ENCODE data around the gene OSBPL9.

The OSBPL9 gene

GRCh38 chr1:51634618-51635017, 17.7 kb downstream of the OSBPL9 start:
- no peak for DNase-seq (ENCODE audit: extremely low read depth, insufficient read length)
- no peak for TF ChIP-seq CTCF (IDR thresholded peaks at IDR 0.05; ENCODE audit: insufficient read depth, low read length, poor library complexity, severe bottlenecking)

DNA sequence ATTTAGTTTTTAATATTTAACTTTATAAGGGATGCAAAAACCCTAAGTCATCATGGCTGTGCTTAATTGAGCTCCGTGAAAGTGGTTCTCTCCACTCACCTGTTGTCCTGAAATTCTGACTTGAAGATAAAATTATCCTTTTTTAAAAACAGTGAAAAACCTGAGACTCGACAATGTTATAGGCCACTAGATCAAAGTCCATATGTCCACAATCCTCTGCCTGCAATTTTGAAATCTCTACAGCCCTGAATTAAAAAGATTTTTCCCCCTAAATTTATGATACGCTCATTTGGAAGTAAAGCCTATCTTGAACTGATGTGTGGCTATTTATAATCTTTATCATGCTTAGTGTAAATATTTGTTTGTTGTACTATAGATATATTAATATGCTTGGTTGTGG, 18.7 kb downstream of the OSBPL9 start:
- no peak for TF ChIP-seq CTCF (IDR thresholded peaks at IDR 0.05; ENCODE audit: insufficient read depth, low read length, poor library complexity, severe bottlenecking)
- H3K4me3 ChIP-seq (replicated peaks; ENCODE audit: low read depth, low read length) = no peak overlapping the region
- no peak for DNase-seq (ENCODE audit: extremely low read depth, insufficient read length)
- no peaks in the 10 kb centered on the region for H3K36me3 ChIP-seq (ENCODE audit: control insufficient read depth, insufficient read depth, low read length)
- no peaks in the 10 kb centered on the region for H3K27me3 ChIP-seq (replicated peaks; ENCODE audit: control insufficient read depth, insufficient read depth, low read length)

More at GRCh38 chr1:51634618-51635017, 17.7 kb downstream of the OSBPL9 start:
- Histone ChIP-seq H3K27me3 (replicated peaks; ENCODE audit: control insufficient read depth, insufficient read depth, low read length) (no peaks in the 10 kb centered on the region), H3K36me3 (ENCODE audit: control insufficient read depth, insufficient read depth, low read length) (no peaks in the 10 kb centered on the region), H3K4me3 (replicated peaks; ENCODE audit: low read depth, low read length) (no peak overlapping the region)

GRCh38 chr1:51636191-51636590, 19.3 kb downstream of the OSBPL9 start:
- DNase-seq (ENCODE audit: extremely low read depth, insufficient read length) = no peak
- TF ChIP-seq CTCF (IDR thresholded peaks at IDR 0.05; ENCODE audit: insufficient read depth, low read length, poor library complexity, severe bottlenecking) = no peak
- Histone ChIP-seq H3K27me3 (replicated peaks; ENCODE audit: control insufficient read depth, insufficient read depth, low read length) (no peaks in the 10 kb centered on the region), H3K4me3 (replicated peaks; ENCODE audit: low read depth, low read length) (no peak overlapping the region), H3K36me3 (ENCODE audit: control insufficient read depth, insufficient read depth, low read length) (no peaks in the 10 kb centered on the region)

DNA sequence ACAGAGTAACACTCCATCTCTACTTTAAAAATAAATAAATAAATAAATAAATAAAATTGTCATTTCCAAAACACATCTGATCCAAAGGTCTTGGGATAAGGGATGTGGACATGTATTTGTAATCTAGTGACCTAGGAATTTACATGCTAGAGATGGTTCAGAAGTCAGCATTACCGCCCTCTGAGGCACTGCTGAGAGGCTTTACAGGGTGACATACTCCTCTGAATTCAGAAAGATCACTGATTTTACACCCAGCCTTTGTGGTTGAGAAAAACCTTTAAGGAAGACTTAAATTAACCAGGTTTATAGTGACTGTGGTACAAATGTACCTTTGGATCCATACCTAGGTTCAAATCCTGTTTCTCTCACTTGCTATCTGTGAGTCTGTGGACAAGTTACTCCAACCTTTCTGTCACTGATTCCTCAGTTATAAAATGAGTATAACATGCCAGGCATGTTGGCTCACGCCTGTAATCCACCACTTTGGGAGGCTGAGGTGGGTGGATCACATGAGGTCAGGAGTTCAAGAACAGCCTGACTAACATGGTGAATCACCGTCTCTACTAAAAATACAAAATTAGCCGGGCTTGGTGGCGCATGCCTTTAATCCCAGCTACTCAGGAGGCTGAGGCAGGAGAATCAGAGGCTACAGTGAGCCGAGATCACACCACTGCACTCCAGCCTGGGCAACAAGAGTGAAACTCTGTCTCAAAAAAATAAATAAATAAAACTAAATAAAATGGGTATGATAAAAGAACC, 20.1 kb downstream of the OSBPL9 start:
- no peaks in the 10 kb centered on the region for H3K27me3 ChIP-seq (replicated peaks; ENCODE audit: control insufficient read depth, insufficient read depth, low read length)
- DNase-seq (ENCODE audit: extremely low read depth, insufficient read length) = no peak
- no peaks in the 10 kb centered on the region for H3K36me3 ChIP-seq (ENCODE audit: control insufficient read depth, insufficient read depth, low read length)
- TF ChIP-seq CTCF (IDR thresholded peaks at IDR 0.05; ENCODE audit: insufficient read depth, low read length, poor library complexity, severe bottlenecking) = no peak
- H3K4me3 ChIP-seq (replicated peaks; ENCODE audit: low read depth, low read length) = no peak overlapping the region

DNA sequence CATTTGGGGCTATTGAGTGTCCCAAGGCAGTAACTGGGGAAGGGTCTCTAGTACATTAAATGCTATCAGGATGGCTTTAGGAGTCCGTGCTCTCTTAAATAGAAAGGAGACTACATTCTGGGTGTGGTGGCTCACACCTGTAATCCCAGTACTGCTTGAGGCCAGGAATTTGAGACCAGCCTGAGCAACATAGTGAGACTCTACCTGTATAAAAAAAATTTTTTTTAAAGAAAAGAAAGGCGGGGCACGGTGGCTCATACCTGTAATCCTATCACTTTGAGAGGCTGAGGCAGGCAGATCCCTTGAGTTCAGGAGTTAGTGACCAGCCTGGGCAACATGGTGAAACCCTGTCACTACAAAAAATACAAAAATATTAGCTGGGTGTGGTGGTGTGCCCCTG, 21.5 kb downstream of the OSBPL9 start:
- no peaks in the 10 kb centered on the region for H3K27me3 ChIP-seq (replicated peaks; ENCODE audit: control insufficient read depth, insufficient read depth, low read length)
- DNase-seq (ENCODE audit: extremely low read depth, insufficient read length) = no peak
- H3K4me3 ChIP-seq (replicated peaks; ENCODE audit: low read depth, low read length) = no peak overlapping the region
- TF ChIP-seq CTCF (IDR thresholded peaks at IDR 0.05; ENCODE audit: insufficient read depth, low read length, poor library complexity, severe bottlenecking) = no peak
- H3K36me3 ChIP-seq (ENCODE audit: control insufficient read depth, insufficient read depth, low read length) = no peaks in the 10 kb centered on the region

DNA sequence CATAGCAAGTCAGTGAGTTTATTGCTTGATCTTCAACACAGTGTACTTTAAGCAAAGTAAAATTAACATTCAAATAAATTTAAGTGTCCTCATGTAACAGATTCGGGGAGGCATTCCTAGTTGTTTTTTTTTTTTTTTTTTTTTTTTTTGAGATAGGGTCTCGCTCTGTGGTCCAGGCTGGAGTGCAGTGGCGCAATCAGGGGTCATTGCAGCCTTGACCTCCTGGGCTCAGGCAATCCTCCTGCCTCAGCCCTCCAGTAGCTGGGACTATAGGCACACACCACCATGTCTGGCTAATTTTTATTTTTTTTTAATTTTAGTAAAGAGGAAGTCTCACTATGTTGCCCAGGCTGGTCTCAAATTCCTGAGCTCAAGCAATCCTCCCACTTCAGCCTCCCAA, 22.8 kb downstream of the OSBPL9 start:
- H3K27me3 ChIP-seq (replicated peaks; ENCODE audit: control insufficient read depth, insufficient read depth, low read length) = no peaks in the 10 kb centered on the region
- no peak for TF ChIP-seq CTCF (IDR thresholded peaks at IDR 0.05; ENCODE audit: insufficient read depth, low read length, poor library complexity, severe bottlenecking)
- H3K36me3 ChIP-seq (ENCODE audit: control insufficient read depth, insufficient read depth, low read length) = no peaks in the 10 kb centered on the region
- DNase-seq (ENCODE audit: extremely low read depth, insufficient read length) = no peak
- H3K4me3 ChIP-seq (replicated peaks; ENCODE audit: low read depth, low read length) = no peak overlapping the region
